OCI-LY7 (cell line): ENCODE data around the gene CRYAB.

Source experiments
- EZH2phosphoT487 ChIP-seq: fragments of 200-600 bp; sonication (generic); IDR thresholded peaks from 2 replicates; pipeline ENCODE4 v1.6.1; 2018; ENCODE audit warnings: low read depth, borderline replicate concordance, mild to moderate bottlenecking, mixed run types, antibody characterized with exemption, low read length, moderate library complexity, mixed read lengths
- TF ChIP-seq, protein P1 (sequence below): fragments of 200-600 bp; sonication (generic); conservative IDR thresholded peaks from 2 replicates; pipeline ENCODE4 v1.5.1; 2014; ENCODE audit warnings: mild to moderate bottlenecking, antibody characterized with exemption, low read length, moderate library complexity, mixed read lengths

DNA sequence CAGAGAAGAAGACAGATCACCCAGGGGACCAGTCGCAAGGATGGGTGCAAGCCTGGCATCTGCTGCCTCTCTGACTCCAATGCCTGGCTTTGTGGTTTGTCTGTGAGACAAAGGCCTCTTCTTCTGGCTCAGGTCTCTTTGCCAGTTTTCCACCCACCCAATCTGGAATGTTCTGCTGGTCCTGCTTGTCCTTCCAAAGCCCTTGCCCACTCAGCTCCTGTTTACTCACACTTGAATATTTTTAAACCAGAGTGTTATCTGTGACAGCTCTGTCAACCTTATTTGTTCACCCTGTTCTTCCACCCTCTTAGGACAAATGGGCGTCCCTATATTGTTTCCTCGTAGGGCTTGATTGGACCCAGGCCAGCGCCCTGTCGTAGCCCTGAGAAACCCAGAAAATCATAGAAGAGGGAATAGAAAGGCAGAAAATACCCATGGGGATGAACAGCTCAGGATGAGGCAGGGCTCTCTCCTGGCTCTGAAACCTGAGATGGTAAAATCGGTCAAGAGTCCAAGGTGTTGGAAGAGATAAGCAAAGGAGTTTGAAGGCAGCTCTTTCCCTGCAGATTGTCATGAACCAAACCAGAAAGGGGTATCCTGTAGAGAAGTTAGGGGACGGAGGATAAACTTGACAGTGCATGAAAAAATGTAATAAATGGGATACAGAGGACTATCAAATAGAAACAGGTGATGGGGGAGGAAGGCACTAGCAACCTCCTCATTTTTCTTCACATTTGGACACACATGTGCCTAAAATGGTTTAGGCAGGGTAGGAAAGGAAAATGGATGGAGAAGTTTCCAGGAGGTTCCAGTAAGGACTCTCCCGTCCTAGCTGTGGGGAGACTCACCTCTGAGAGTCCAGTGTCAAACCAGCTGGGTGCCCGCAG, 651 bp downstream of the CRYAB start:
- TF ChIP-seq, protein P1, sequence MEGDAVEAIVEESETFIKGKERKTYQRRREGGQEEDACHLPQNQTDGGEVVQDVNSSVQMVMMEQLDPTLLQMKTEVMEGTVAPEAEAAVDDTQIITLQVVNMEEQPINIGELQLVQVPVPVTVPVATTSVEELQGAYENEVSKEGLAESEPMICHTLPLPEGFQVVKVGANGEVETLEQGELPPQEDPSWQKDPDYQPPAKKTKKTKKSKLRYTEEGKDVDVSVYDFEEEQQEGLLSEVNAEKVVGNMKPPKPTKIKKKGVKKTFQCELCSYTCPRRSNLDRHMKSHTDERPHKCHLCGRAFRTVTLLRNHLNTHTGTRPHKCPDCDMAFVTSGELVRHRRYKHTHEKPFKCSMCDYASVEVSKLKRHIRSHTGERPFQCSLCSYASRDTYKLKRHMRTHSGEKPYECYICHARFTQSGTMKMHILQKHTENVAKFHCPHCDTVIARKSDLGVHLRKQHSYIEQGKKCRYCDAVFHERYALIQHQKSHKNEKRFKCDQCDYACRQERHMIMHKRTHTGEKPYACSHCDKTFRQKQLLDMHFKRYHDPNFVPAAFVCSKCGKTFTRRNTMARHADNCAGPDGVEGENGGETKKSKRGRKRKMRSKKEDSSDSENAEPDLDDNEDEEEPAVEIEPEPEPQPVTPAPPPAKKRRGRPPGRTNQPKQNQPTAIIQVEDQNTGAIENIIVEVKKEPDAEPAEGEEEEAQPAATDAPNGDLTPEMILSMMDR: no peak
- no peak for TF ChIP-seq EZH2phosphoT487
